SHP77 (cell line): ENCODE data around the gene PSAP.

Experiments
- DNase-seq, 2 experiments: peaks; one replicate each; lab custom pipeline; 2025; lab: John Stamatoyannopoulos, UW

PSAP gene

GRCh38 chr10:71827852-71828251 lies 23.2 kb downstream of the PSAP start:
- DNase-seq = no peak

GRCh38 chr10:71825217-71825616 lies 25.8 kb downstream of the PSAP start:
- DNase-seq = no peak

- DNase-seq = no peak
These were observed 26.7 kb downstream of the PSAP start for GRCh38 chr10:71824333-71824732.

- DNase-seq = no peak
These were observed 27.7 kb downstream of the PSAP start for GRCh38 chr10:71823356-71823755.

- DNase-seq = no peak
These were observed 28.9 kb downstream of the PSAP start for GRCh38 chr10:71821909-71822763.

GRCh38 chr10:71820966-71821365 lies 30.1 kb downstream of the PSAP start:
- DNase-seq = no peak

- DNase-seq = no peak
These were observed 31.1 kb downstream of the PSAP start for GRCh38 chr10:71819985-71820384.

GRCh38 chr10:71819441-71819861 lies 31.6 kb downstream of the PSAP start:
- no peak for DNase-seq

- no peak for DNase-seq
These were observed 32.3 kb downstream of the PSAP start for GRCh38 chr10:71818674-71819260.

- no peak for DNase-seq
These were observed 33.0 kb downstream of the PSAP start for GRCh38 chr10:71817831-71818655.

- DNase-seq = no peak
These were observed 34.0 kb downstream of the PSAP start for GRCh38 chr10:71816936-71817618.

GRCh38 chr10:71816421-71816851 lies 34.6 kb downstream of the PSAP start:
- no peak for DNase-seq

- DNase-seq = no peak
These were observed 35.4 kb downstream of the PSAP start for GRCh38 chr10:71815515-71816130.

GRCh38 chr10:71814922-71815411 lies 36.1 kb downstream of the PSAP start:
- no peak for DNase-seq

- no peak for DNase-seq
These were observed 38.0 kb downstream of the PSAP start for GRCh38 chr10:71812913-71813590.

- no peak for DNase-seq
These were observed 38.8 kb downstream of the PSAP start for GRCh38 chr10:71812016-71812912.

GRCh38 chr10:71811351-71811750 lies 39.7 kb downstream of the PSAP start:
- DNase-seq = no peak

- no peak for DNase-seq
These were observed 40.9 kb downstream of the PSAP start for GRCh38 chr10:71810048-71810750.

GRCh38 chr10:71809628-71810027 lies 41.4 kb downstream of the PSAP start:
- DNase-seq = no peak
